A673 (cell line): ENCODE results near the gene THG1L.
"Not testable (repeated sequence)": the region's sequence is repeated elsewhere in the genome, so short reads cannot be mapped to it uniquely, and the experiment has no call there.

Experiments
- CTCF ChIP-seq: fragments of 300-800, 200-600 bp; sonication (generic); conservative IDR thresholded peaks from 2 replicates; pipeline ENCODE4 v1.5.1; 2017; ENCODE audit warnings: low read depth, mild to moderate bottlenecking, antibody characterized with exemption, low read length, moderate library complexity, mixed read lengths
- EZH2 ChIP-seq: fragments of 200-600 bp; sonication (generic); IDR thresholded peaks from 2 replicates; pipeline ENCODE4 v1.6.1; 2017; ENCODE audit warnings: borderline replicate concordance, low read depth, mild to moderate bottlenecking, mixed read lengths, antibody characterized with exemption, low read length; ENCODE audit not compliant: poor library complexity, severe bottlenecking

GRCh38 chr5:157722895-157723294, 8.3 kb upstream of the THG1L start:
- TF ChIP-seq EZH2, CTCF: not testable (repeated sequence)
